ENCODE results near the gene ADORA1.

Gene ADORA1

DNA sequence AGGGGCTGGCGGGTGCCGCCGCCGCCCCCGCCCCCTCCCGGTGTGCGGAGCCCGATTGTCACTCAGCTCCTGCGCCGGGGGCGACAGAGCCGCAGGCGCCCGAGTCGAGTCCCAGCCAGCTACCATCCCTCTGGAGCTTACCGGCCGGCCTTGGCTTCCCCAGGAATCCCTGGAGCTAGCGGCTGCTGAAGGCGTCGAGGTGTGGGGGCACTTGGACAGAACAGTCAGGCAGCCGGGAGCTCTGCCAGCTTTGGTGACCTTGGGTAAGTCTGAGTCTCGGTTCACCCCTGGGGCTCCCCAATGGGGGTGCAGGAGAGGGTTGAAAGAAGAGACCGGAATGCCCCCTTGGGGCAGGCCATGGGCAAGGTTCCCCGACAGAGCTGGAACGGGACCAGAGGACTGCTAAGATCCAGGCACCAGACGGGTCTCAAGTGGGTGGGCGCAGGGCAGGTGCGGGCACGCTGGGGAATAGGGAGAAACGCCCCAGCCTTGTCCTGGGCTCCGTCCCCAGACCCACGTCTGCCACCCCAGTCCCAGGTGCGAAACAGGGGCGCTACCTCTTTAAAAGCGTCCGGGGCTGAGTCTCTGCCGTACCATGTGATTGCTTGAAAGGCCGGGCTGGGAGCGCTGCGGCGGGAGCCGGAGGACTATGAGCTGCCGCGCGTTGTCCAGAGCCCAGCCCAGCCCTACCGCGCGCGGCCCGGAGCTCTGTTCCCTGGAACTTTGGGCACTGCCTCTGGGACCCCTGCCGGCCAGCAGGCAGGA lies at the start of gene ADORA1:
Gene ADORA1, plus strand, starts transcription at position 61 of the 765 bp plus-strand sequence. CDS start 1,116 bp downstream, outside the sequence.
- no peak for FAIRE-seq

- FAIRE-seq, result no peak
Measured at GRCh38 chr1:203077956-203078355, 49.6 kb upstream of the ADORA1 start.

- no peak for FAIRE-seq
Measured at GRCh38 chr1:203078478-203078877, 49.0 kb upstream of the ADORA1 start.

DNA sequence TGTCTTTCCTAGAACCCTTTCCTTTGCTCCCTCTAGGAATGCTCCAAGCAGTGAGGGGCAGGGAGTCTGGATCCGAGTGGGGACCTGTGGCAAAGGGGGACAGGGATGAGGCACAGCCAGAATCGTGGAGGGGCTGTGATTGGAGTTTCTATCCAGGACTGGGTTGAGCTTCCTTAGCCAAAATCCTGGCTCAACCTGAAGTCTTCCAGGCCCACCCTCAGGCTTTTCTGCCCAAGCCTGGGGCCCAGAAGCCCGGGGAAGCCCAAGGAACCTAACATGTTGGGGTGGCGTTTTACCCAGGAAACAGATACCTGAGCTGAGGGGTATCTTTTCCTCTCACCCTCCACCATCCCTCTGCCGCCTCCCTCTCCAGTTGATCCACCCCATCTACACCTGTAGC lies 47.1 kb upstream of the ADORA1 start:
- no peak for FAIRE-seq

GRCh38 chr1:203081465-203082230 lies 45.9 kb upstream of the ADORA1 start:
- no peak for FAIRE-seq

GRCh38 chr1:203082231-203082505 lies 45.4 kb upstream of the ADORA1 start:
- no peak for FAIRE-seq

DNA sequence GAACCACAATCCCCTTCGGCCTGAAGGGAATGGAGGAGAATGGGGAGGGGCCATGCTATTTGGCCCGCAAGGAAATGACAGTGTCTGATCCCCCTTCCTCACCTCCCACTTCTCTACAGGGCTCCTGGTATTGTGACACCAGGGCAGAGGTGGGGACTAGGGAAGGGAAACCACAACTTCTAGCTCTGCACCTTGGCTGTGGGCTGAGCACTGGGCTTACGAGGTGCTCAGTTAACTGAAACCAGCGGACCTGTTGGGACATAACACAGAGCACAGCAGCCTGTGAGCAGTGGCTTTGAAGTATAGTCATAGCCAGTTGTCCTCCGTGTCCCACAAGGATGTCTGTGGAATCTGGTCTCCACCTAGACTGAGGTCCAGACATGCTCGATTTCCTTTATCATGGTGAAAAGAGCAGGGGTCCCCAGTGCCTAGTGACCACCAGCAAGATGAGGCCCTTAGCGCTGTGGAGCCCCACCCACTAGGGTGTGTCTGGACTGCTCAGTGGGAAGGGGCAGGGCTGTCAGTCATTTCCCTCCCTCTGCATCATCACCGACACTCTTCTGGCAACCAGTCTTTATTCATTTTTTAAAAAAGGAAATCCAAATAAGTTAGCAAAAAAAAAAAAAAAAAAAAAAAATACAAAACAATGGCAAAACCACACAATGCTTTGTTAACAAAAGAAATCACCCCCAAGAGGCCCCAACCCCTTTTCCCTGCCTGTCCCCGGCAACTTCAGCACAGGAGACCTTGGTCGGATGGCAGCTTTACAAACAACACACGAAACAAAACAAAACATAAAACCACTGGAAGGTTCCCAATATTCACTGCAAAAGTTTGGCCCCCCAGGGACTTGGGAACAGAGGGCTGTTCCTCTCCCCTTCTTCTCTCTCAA lies 44.7 kb upstream of the ADORA1 start:
- no peak for FAIRE-seq

- FAIRE-seq, result no peak
Measured at GRCh38 chr1:203083463-203083921, 44.0 kb upstream of the ADORA1 start.

DNA sequence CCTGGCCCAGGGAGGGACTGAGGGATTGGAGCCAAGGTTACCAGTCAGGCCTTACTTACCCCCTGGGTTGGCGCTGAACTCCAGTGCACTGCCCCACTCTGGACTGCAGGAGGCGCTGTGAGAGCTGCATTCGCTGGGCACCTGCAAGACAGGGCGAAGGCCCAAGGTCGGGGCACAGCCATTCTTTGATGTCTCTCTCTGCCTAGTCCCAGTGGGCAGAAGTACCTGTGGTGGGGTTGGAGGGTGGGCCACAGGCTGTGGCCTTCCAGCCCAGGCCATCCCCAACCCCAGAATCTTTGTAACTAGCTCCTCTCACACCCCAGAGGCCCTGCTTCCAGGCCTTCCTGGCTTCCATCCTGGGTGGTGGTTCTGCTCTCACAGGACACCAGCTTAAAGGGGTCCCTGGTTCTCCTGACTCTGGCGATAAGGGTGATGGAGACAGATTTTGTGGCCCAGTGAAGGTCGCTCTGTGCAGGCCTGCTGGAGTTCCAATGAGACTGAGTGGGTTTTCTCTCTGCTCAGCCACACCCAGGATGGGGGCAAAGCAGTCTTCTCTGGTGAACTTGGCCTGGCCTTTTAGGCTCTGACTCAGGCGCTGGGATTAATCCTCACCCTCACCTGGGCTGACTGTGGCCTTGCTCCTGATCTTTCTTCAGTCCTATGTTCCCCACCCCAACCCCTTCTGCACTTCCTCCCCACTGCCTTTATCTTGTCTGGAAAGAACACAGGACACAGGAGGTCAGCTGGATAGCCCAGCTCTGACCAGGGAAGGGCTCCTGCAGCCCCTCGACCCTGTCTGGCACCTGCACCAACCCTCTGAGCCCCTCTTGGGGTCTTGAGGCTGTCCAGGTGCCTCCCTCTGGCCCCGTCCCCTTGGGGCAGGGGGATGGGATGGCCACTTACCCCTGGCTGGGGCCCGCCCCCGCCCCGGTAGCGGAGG lies 42.7 kb upstream of the ADORA1 start:
- no peak for FAIRE-seq

GRCh38 chr1:203085528-203086406 lies 41.8 kb upstream of the ADORA1 start, which contains the start of gene MYOG:
Gene MYOG, minus strand, starts transcription at chr1:203086012. Its CDS starts 51 bp downstream, at chr1:203085961.
- FAIRE-seq, result no peak

DNA sequence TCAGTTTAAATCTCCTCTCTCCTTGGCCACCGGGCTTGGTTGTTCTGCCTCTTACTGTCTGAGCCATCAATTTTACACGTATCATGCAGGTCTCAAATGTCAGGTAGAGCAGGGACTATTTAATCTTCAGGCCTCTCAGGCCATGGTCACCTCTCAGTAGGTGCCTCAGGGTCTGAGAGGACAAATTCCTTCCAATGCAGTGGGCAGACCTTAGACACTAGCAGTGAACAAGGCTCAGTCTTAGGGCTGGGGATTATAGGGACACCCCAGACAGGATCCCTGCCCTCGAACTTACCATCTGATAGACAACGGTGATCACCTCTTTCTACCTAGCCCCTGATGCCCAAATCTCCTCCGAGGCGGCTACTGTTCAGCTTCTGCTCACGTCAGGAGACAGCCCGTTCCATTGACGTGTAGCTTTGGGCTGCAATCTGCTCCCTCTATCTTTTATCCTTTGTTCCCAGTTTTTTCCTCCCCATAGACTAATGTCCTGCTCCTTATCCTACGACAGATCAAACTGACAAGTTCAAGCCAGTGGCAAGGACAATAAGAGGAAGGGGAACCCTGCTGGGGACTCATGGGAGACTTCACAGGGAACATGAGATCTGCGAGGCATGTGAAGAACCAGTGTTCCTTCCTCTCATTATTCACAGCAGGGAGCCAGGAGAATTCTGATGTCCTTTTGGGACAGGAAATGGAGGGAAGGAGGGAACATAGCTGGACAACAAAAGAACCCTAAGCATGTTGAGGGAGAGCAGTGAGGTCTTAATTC lies 40.3 kb upstream of the ADORA1 start:
- FAIRE-seq, result no peak

DNA sequence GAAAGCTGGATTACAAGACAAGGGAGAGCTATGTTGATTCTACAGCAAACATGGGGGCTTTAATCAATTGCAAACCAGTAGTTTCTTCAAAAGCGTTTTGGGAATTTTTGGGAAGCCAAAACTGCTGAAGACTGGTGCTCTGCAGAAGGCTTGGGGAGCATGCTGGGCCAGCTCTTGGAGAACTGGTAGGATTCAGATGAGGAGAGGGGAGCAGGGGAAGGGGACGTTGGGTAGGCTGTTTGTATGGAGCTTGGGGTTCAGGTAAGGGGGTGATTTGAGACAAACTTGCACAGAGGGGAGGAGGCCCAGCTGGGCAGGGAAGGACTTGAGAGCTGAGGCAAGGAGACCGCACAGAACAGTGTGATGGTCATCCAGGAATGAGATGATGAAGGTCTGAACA lies 39.1 kb upstream of the ADORA1 start:
- no peak for FAIRE-seq

- no peak for FAIRE-seq
Measured at GRCh38 chr1:203089001-203089650, 38.4 kb upstream of the ADORA1 start.

- FAIRE-seq, result no peak
Measured at GRCh38 chr1:203089651-203090045, 37.9 kb upstream of the ADORA1 start.

DNA sequence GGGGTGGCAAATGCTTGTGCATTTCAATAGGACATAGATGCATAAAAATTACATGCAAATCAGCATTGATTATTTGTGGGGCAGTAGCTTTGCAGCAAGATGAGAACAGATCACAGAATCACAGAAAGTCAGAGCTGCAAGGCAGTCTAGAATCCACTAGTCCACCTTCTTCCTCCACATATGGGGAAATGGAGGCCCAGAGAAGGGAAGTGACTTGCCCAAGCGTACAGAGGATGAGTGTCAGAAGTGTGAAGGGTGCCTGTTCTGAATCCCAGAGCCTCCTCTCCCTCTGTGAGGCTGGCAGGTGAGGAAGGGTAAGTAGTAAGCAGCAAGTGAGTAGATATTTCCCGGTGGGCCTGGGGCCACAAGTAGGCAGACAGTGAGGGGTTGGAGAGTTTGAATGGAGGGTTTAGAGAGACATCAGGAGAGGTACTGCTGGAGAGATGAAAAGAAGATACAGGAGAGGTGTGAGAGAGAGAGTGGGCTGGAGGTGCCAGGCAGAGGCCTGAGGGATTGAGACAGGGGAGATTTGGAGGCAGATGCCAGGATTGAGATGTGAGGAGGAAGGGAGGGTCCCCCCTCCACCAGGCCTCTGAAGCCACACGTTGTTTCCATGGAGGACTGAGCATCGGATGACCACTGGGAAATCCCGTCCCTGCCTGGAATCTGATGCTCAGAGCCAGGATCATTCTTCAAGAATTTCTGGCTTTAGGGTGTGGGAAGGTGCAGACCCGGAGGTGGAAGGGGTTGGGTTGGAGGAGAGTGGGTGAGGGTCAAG lies 36.9 kb upstream of the ADORA1 start:
- no peak for FAIRE-seq

GRCh38 chr1:203091199-203091477 lies 36.4 kb upstream of the ADORA1 start:
- FAIRE-seq, result no peak

GRCh38 chr1:203091761-203092330 lies 35.7 kb upstream of the ADORA1 start:
- no peak for FAIRE-seq

DNA sequence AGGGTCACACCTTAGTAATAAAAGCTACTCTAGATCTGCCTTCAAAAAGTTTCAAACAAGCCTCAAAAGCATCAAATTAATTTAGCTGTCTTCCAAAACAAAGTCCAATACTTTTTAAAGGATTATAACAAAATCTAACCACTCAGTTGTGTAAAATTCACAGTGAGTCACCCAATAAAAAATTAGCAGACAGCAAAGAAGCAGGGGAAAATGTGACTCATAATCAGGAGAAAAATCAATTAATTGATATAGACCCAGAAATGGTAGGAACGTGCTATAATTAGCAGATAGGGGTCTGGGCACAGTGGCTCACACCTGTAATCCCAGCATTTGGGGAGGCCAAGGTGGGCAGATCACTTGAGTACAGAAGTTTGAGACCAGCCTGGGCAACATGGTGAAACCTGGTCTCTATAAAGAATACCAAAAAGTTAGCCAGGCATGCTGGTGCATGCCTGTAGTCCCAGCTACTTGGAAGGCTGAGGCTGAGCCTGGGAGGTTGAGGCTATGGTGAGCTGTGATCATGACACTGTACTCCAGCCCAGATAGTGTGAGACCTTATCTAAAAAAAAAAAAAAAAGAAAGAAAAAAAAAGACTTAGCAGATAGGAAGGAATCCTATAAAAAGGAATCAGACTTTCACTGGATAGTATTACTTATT lies 33.6 kb upstream of the ADORA1 start:
- FAIRE-seq, result no peak
